Measurements from ENCODE around the gene RGSL1.
A peak's percentile ranks its signal among the peaks of the same experiment; 100 is the strongest.

Gene RGSL1

GRCh38 chr1:182595641-182596240 lies 145.8 kb downstream of the RGSL1 start:
- TF ChIP-seq CTCF (IDR thresholded peaks at IDR 0.05; ENCODE audit: borderline replicate concordance, control extremely low read depth, extremely low read depth, insufficient read depth, missing control alignments), result peak; percentile 81
- in situ Hi-C loops (cut with MboI; ENCODE audit: low sequenced_read_pairs, unreplicated experiment), result loop anchor here (5.0 to 25.0 kb wide), 2 partner anchors 192 to 508 kb away; partner anchors contain the start of gene NPL
- DNase-seq (ENCODE audit: low spot score), result peak; percentile 59

DNA sequence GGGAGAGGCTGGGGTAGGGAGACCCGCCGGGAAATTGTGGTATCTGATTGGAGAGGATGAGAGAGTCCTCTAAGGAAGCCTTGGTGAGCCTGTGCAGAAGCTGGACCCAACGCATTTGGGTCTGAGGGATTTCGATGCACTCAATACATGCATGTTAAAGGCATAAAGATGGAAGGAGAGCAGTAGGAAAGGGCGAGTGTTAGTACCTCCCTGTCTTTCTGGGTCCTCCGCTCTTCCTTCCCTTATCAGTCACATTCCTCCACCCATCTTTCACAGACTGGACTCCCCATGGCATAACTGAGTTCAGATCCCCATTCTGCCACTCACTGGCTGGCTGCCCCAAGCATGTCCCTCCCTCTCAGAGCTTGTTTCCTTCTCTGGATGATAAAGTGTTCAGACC lies 147.0 kb downstream of the RGSL1 start:
- in situ Hi-C loops (cut with MboI; ENCODE audit: low sequenced_read_pairs, unreplicated experiment), result loop anchor here (5.0 to 25.0 kb wide), 2 partner anchors 190 to 510 kb away; partner anchors contain the start of gene NPL
- TF ChIP-seq CTCF (IDR thresholded peaks at IDR 0.05; ENCODE audit: borderline replicate concordance, control extremely low read depth, extremely low read depth, insufficient read depth, missing control alignments), result no peak
- DNase-seq (ENCODE audit: low spot score), result no peak

DNA sequence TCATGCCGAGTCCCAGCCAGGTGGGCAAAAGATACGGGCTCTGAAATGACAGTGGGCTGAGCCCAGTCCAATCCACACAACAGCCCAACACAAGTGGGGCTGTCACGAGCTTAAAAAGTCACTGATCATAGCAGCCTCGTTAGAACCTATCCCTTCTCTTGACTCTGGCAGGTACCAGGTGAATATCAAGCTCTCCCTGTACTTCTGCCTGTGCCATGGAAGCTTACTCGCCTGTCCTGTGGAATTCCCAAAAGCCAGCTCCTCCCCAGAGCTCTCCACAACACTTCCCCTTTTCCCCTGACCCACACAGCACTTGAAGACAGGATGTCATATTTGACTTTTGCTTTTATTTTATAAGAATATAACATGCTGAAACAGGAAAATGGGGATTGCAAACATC lies 148.3 kb downstream of the RGSL1 start:
- in situ Hi-C loops (cut with MboI; ENCODE audit: low sequenced_read_pairs, unreplicated experiment), result loop anchor here (5.0 to 25.0 kb wide), 2 partner anchors 189 to 511 kb away; partner anchors contain the start of gene NPL
- DNase-seq (ENCODE audit: low spot score), result no peak
- TF ChIP-seq CTCF (IDR thresholded peaks at IDR 0.05; ENCODE audit: borderline replicate concordance, control extremely low read depth, extremely low read depth, insufficient read depth, missing control alignments), result no peak

GRCh38 chr1:182599339-182599738 lies 149.4 kb downstream of the RGSL1 start:
- TF ChIP-seq CTCF (IDR thresholded peaks at IDR 0.05; ENCODE audit: borderline replicate concordance, control extremely low read depth, extremely low read depth, insufficient read depth, missing control alignments), result peak; percentile 37
- in situ Hi-C loops (cut with MboI; ENCODE audit: low sequenced_read_pairs, unreplicated experiment), result loop anchor here (5.0 to 25.0 kb wide), 2 partner anchors 188 to 512 kb away; partner anchors contain the start of gene NPL
- DNase-seq (ENCODE audit: low spot score), result no peak

- DNase-seq (ENCODE audit: low spot score), result no peak
- no peak for TF ChIP-seq CTCF (IDR thresholded peaks at IDR 0.05; ENCODE audit: borderline replicate concordance, control extremely low read depth, extremely low read depth, insufficient read depth, missing control alignments)
- in situ Hi-C loops (cut with MboI; ENCODE audit: low sequenced_read_pairs, unreplicated experiment), result no loop called here
Observed at GRCh38 chr1:182600036-182600713, 150.2 kb downstream of the RGSL1 start.

DNA sequence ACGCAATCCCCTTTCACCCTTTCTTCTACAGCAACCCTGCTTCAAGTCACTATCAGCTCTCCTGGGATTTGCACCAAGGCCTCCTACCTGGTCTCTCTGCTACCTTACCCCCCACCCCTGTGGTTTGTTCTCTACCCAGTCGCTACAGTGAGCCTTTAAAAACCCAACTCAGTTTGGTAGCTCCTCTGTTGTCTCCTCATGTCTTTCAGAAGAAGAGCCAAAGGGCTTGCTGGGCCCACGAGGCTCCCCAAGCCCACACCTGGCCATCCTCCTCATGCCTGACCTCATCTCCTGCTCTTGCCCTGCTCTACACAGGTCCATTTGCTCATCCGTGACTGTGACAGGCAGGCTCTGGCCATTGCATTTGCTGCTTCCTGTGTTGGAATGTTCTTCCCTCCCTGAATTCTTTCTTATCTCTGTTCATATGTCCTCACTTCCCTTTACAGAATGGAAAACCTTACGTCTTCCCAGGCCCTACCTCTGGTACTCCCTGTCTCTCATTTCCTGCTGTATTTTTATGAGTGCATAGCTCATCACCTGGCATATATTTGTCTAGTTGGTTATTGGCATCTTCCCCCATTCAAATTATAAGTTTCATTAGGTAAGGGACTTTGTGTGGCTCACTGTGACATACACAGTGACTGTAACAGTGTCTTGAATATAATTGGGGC lies 150.9 kb downstream of the RGSL1 start:
- in situ Hi-C loops (cut with MboI; ENCODE audit: low sequenced_read_pairs, unreplicated experiment), result no loop called here

More for the DNA sequence above, 150.9 kb downstream of the RGSL1 start:
- DNase-seq (ENCODE audit: low spot score), result no peak
- no peak for TF ChIP-seq CTCF (IDR thresholded peaks at IDR 0.05; ENCODE audit: borderline replicate concordance, control extremely low read depth, extremely low read depth, insufficient read depth, missing control alignments)

Data from GM13976 (cell line).